ENCODE results near the gene LSM3.

Gene LSM3

DNA sequence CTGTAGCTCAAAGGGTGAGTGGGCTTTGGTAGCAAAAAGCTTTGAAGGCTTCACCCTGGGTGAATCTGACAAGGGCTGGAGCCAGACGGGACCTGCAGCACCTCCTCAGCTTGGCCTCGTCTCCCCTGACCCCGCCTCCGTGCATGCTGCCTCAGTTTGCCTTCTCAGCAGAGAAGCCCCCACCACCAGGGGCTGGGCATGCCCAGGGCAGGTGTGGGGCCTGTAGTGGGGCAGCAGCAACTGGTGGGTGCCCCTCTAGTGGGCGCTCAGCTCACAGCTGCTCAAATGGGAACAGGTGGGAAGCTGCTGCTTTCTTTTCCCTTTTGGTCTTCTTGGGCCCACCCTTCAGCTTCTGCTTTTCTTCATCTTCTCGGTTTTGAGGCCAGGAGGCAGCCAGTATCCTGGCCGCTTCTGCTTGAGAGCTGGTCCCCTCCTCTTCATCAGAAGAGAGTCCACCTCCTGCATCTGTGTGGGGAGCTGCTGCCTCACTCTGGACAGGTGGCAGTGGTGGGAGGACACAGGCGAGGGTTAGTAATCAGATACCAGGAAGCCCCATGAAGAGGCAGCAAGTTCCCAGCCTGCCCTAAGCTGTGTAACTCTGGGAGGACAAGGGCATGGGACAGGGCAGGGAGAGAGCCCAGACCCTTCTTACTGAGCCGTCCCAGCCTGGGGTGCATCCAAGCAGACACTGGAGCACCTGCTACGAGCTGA lies 32.8 kb upstream of the LSM3 start:
- Histone ChIP-seq H3K4me3 (replicated peaks; ENCODE audit: insufficient read depth, low read length) (no peak overlapping the region), H3K27ac (replicated peaks) (peak overlapping the region; percentile 94), H3K27me3 (ENCODE audit: insufficient read depth, poor library complexity, severe bottlenecking) (no peaks in the 10 kb centered on the region)
- DNase-seq (ENCODE audit: low read depth in 1 of 2, low spot score in 1 of 2): no peak
- no peak for TF ChIP-seq GABPA (IDR thresholded peaks at IDR 0.05; ENCODE audit: low read depth)
- TF ChIP-seq POLR2AphosphoS5 (IDR thresholded peaks at IDR 0.05; ENCODE audit: low read depth): no peak
- TF ChIP-seq SPI1 (IDR thresholded peaks at IDR 0.05; ENCODE audit: borderline replicate concordance, low read depth): no peak
- TF ChIP-seq, protein P1, sequence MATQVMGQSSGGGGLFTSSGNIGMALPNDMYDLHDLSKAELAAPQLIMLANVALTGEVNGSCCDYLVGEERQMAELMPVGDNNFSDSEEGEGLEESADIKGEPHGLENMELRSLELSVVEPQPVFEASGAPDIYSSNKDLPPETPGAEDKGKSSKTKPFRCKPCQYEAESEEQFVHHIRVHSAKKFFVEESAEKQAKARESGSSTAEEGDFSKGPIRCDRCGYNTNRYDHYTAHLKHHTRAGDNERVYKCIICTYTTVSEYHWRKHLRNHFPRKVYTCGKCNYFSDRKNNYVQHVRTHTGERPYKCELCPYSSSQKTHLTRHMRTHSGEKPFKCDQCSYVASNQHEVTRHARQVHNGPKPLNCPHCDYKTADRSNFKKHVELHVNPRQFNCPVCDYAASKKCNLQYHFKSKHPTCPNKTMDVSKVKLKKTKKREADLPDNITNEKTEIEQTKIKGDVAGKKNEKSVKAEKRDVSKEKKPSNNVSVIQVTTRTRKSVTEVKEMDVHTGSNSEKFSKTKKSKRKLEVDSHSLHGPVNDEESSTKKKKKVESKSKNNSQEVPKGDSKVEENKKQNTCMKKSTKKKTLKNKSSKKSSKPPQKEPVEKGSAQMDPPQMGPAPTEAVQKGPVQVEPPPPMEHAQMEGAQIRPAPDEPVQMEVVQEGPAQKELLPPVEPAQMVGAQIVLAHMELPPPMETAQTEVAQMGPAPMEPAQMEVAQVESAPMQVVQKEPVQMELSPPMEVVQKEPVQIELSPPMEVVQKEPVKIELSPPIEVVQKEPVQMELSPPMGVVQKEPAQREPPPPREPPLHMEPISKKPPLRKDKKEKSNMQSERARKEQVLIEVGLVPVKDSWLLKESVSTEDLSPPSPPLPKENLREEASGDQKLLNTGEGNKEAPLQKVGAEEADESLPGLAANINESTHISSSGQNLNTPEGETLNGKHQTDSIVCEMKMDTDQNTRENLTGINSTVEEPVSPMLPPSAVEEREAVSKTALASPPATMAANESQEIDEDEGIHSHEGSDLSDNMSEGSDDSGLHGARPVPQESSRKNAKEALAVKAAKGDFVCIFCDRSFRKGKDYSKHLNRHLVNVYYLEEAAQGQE (IDR thresholded peaks at IDR 0.05; ENCODE audit: insufficient replicate concordance, low read depth): no peak
- TF ChIP-seq, protein P2, sequence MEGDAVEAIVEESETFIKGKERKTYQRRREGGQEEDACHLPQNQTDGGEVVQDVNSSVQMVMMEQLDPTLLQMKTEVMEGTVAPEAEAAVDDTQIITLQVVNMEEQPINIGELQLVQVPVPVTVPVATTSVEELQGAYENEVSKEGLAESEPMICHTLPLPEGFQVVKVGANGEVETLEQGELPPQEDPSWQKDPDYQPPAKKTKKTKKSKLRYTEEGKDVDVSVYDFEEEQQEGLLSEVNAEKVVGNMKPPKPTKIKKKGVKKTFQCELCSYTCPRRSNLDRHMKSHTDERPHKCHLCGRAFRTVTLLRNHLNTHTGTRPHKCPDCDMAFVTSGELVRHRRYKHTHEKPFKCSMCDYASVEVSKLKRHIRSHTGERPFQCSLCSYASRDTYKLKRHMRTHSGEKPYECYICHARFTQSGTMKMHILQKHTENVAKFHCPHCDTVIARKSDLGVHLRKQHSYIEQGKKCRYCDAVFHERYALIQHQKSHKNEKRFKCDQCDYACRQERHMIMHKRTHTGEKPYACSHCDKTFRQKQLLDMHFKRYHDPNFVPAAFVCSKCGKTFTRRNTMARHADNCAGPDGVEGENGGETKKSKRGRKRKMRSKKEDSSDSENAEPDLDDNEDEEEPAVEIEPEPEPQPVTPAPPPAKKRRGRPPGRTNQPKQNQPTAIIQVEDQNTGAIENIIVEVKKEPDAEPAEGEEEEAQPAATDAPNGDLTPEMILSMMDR (IDR thresholded peaks at IDR 0.05; ENCODE audit: insufficient read depth, low read length): no peak

DNA sequence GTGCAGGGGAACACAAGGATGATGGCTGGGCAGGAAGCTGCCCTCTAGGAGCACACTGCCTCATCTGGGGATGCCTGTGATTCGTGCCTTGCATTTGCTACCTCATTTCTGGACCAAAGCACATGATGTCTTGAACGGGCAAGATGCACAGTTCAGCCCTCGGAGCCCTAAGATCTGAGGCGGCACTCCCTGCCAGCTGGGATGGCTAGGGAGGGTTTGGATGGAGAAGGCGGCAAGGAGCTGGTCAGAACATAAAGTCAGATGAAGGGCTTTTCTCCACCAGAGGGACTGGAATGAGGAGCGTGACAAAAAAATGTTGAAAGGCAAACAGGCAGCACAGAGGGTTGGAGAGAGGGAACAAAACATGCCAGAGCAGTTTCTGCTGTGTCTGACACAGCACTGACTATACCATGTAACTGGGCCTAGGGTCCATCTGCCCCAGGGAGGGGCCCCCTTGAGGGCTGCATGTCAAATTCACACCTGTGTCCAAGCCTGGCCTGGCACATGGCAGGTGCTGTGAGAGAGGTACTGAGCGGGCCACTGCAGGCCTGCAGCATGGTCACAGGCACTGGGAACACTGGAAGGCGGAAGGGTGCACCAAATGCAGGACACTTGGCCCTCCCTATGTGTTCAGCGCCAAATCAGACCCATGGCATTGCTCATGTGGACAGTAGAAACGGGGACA lies 32.1 kb upstream of the LSM3 start:
- no peak overlapping the region for H3K27ac ChIP-seq (replicated peaks)
- TF ChIP-seq GABPA (IDR thresholded peaks at IDR 0.05; ENCODE audit: low read depth) (no peak), POLR2AphosphoS5 (IDR thresholded peaks at IDR 0.05; ENCODE audit: low read depth) (no peak), SPI1 (IDR thresholded peaks at IDR 0.05; ENCODE audit: borderline replicate concordance, low read depth) (no peak)
- TF ChIP-seq, protein P2 (IDR thresholded peaks at IDR 0.05; ENCODE audit: insufficient read depth, low read length): no peak
- TF ChIP-seq, protein P1 (IDR thresholded peaks at IDR 0.05; ENCODE audit: insufficient replicate concordance, low read depth): no peak

DNA sequence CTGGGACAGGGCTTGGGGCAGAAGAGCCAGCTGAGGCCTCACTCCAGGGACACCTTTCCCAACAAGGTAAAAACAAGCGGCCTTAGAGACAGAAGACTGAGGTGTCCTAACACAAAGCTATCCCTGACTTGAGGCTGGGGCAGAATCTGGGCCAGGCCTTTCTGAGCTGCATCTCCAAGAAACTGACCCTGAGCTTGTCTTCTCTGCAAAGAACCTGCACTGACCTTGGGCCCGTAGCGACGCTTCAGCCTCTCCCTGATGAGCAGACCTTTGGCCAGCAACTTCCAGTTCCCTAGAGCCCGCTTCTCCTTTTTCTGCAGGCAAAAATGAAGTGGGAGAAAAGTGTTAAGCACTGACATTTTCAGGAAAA lies 31.6 kb upstream of the LSM3 start:
- TF ChIP-seq SPI1 (IDR thresholded peaks at IDR 0.05; ENCODE audit: borderline replicate concordance, low read depth): peak; percentile 4; the same call in 1 of the 2 replicates
- TF ChIP-seq POLR2AphosphoS5 (IDR thresholded peaks at IDR 0.05; ENCODE audit: low read depth): no peak
- Histone ChIP-seq H3K27ac (replicated peaks) (no peak overlapping the region), H3K27me3 (ENCODE audit: insufficient read depth, poor library complexity, severe bottlenecking) (no peaks in the 10 kb centered on the region), H3K4me3 (replicated peaks; ENCODE audit: insufficient read depth, low read length) (no peak overlapping the region)
- no peak for DNase-seq (ENCODE audit: low read depth in 1 of 2, low spot score in 1 of 2)

More for the DNA sequence above, 32.1 kb upstream of the LSM3 start:
- H3K27me3 ChIP-seq (ENCODE audit: insufficient read depth, poor library complexity, severe bottlenecking): no peaks in the 10 kb centered on the region
- H3K4me3 ChIP-seq (replicated peaks; ENCODE audit: insufficient read depth, low read length): no peak overlapping the region
- DNase-seq (ENCODE audit: low read depth in 1 of 2, low spot score in 1 of 2): no peak

DNA sequence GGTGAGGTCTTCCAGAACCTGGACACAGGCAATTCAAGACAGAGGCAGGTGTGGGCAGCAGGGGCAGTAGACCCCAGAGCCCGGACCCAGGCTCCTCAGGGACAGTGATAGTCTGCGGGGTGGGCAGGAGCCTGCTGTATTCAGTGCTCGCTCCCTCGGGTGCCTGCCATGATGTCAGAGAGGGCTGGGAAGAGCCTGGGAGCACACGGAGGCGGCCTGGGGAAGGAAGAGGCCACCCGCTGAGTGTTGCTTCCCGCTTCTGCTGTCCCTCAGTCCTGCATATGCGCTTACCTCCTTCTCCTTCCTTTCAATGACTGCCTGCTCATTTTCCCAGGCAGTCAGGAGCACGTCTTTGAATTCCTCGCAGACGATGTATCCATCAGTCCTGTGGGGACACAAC lies 31.0 kb upstream of the LSM3 start:
- Histone ChIP-seq H3K27ac (replicated peaks) (no peak overlapping the region), H3K4me3 (replicated peaks; ENCODE audit: insufficient read depth, low read length) (no peak overlapping the region), H3K27me3 (ENCODE audit: insufficient read depth, poor library complexity, severe bottlenecking) (no peaks in the 10 kb centered on the region)
- DNase-seq (ENCODE audit: low read depth in 1 of 2, low spot score in 1 of 2): no peak
- TF ChIP-seq, protein P2 (IDR thresholded peaks at IDR 0.05; ENCODE audit: insufficient read depth, low read length): no peak
- no peak for TF ChIP-seq POLR2AphosphoS5 (IDR thresholded peaks at IDR 0.05; ENCODE audit: low read depth)
- no peak for TF ChIP-seq GABPA (IDR thresholded peaks at IDR 0.05; ENCODE audit: low read depth)
- TF ChIP-seq SPI1 (IDR thresholded peaks at IDR 0.05; ENCODE audit: borderline replicate concordance, low read depth): no peak
- TF ChIP-seq, protein P1 (IDR thresholded peaks at IDR 0.05; ENCODE audit: insufficient replicate concordance, low read depth): no peak
